SU-DHL-6 (cell line): ENCODE data around the gene PHLDA2.

Experiments used
- EZH2phosphoT487 ChIP-seq: fragments of 200-600 bp; sonication (generic), shearing (Covaris generic); conservative IDR thresholded peaks from 2 replicates; pipeline ENCODE4 v1.6.1; 2018; ENCODE audit warnings: mild to moderate bottlenecking, antibody characterized with exemption, low read length, moderate library complexity, mixed read lengths
- TF ChIP-seq, protein P1 (sequence below): fragments of 200-600 bp; sonication (generic); IDR thresholded peaks from one replicate; pipeline ENCODE4 v1.5.1; 2017; ENCODE audit warnings: antibody characterized with exemption, mild to moderate bottlenecking, low read length, moderate library complexity; ENCODE audit not compliant: insufficient read depth, poor library complexity, severe bottlenecking

DNA sequence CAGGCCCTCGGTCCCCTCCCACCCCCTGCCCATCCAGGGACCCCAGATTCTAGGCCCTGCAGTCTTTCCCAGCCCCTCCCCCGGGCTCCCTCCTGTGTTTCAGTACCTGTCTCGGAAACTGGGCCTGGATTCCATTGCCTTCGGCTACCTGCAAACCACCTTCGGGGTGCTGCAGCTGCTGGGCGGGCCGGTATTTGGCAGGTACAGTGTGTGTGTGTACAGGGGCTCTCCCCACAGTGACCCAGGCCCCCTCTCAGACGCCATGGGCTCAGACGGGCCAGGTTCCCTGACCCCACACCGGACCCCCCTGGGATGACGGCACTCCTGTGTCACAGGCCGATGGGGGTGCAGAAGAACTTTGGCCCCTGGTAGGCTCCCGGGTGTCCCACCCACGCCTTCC, 21.1 kb downstream of the PHLDA2 start:
- TF ChIP-seq, protein P1, sequence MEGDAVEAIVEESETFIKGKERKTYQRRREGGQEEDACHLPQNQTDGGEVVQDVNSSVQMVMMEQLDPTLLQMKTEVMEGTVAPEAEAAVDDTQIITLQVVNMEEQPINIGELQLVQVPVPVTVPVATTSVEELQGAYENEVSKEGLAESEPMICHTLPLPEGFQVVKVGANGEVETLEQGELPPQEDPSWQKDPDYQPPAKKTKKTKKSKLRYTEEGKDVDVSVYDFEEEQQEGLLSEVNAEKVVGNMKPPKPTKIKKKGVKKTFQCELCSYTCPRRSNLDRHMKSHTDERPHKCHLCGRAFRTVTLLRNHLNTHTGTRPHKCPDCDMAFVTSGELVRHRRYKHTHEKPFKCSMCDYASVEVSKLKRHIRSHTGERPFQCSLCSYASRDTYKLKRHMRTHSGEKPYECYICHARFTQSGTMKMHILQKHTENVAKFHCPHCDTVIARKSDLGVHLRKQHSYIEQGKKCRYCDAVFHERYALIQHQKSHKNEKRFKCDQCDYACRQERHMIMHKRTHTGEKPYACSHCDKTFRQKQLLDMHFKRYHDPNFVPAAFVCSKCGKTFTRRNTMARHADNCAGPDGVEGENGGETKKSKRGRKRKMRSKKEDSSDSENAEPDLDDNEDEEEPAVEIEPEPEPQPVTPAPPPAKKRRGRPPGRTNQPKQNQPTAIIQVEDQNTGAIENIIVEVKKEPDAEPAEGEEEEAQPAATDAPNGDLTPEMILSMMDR, result no peak
- TF ChIP-seq EZH2phosphoT487, result no peak
